Activated T-cell treated with anti-CD3 and anti-CD28 coated beads, Interleukin-2, amount 50 U/mL, for 72 hours (primary cell): ENCODE results near the gene NR3C2. TPM values are rescaled to one million over a fixed set of nuclear protein-coding genes. Genes with fewer than 3 reads are reported as not detected.
A peak's percentile ranks its signal among the peaks of the same experiment; 100 is the strongest.

Experiments
- ATAC-seq, 2 donors: fragments of 150-1000 bp; cut with Tn5 transposase; replicated peaks in 1 of 2; 2 replicates each; pipeline ENCODE4 v1.10.0; 2021; ENCODE audit warnings: moderate library complexity in 2 of 2, mild to moderate bottlenecking in 1 of 2
- DNase-seq, 2 donors: peaks; one replicate each; pipeline ENCODE4 v3.0.0; 2021 to 2022; ENCODE audit warnings: mixed read lengths in 1 of 2
- H3K27ac Mint-ChIP-seq: one replicate; pipeline ENCODE4 v1.8.0; 2022; ENCODE audit warnings: mild to moderate bottlenecking, moderate library complexity, mixed read lengths
- H3K27me3 Mint-ChIP-seq: one replicate; pipeline ENCODE4 v1.8.0; 2022; ENCODE audit warnings: low read depth, mixed read lengths
- H3K36me3 Mint-ChIP-seq, 2 donors: one replicate each; pipeline ENCODE4 v1.8.0; 2022; ENCODE audit warnings: mixed read lengths in 2 of 2, mild to moderate bottlenecking in 1 of 2; ENCODE audit not compliant: insufficient read depth in 2 of 2
- H3K4me1 Mint-ChIP-seq: one replicate; pipeline ENCODE4 v1.8.0; 2022; ENCODE audit warnings: low read depth, mixed read lengths
- H3K4me3 Mint-ChIP-seq, 2 donors: one replicate each; pipeline ENCODE4 v1.8.0; 2022; ENCODE audit warnings: mild to moderate bottlenecking in 2 of 2, mixed read lengths in 2 of 2, moderate library complexity in 2 of 2
- H3K9me3 Mint-ChIP-seq, 2 donors: one replicate each; pipeline ENCODE4 v1.8.0; 2022; ENCODE audit warnings: mixed read lengths in 2 of 2
- total RNA-seq, 2 donors: library from RNA; stranded (reverse); gene quantifications; one replicate each; pipeline ENCODE4 v1.2.3, GENCODE V29; 2022

Gene NR3C2
- total RNA-seq, 2 donors from 2014 or later = 6.2 to 8.0 TPM

GRCh38 chr4:148029781-148030180 is 412.4 kb downstream of the NR3C2 start:
- H3K27ac Mint-ChIP-seq = peak overlapping the region; percentile 59
- peaks cover 3 to 4% of the 10 kb centered on the region in 2 donors for H3K36me3 Mint-ChIP-seq
- ATAC-seq (no peak), DNase-seq (no peak)
- peaks cover 0 to 3% of the 10 kb centered on the region in 2 donors for H3K9me3 Mint-ChIP-seq
- H3K27me3 Mint-ChIP-seq = no peaks in the 10 kb centered on the region
- H3K4me1 Mint-ChIP-seq = peaks cover 9% of the 10 kb centered on the region
- H3K4me3 Mint-ChIP-seq = no peak overlapping the region
